ENCODE data around the gene RBFOX2.
"Not testable (repeated sequence)": the region's sequence is repeated elsewhere in the genome, so short reads cannot be mapped to it uniquely, and the experiment has no call there.

The RBFOX2 gene

DNA sequence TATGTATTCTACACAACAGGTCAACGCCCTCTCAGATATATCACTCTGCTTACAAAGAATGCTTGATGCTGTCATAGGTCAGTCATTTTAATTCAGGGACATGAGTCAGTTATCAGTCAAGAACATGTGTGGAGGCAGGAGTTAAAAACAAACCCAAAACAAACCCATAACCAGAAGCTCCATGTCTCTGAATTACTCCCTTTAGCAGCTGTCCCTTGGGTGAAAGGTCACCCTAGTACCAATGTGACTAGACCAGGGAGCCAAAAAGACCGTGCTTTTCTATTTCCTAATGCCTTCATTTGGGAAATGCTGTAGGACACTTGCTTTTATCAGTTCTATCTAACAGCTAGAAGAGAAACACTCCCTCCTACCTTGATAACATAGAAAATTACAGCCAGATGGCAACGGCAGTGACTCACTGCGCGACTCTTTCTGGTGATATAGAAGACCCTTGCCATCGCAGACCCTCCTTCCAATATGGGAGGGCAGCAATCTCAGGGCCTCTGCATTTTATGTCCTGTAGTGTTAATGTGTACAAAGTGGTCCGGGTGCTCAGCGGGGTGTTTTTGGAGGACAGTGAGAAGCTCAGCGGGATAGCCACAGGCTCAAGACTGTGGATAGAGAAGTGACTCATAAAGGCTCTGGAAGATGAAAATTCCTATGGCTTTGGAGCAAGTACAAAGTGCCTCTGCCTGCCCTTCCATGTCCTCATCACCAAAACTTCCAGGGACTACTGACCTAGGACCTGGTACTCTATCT is 286.1 kb downstream of the RBFOX2 start:
- no peaks in the 10 kb centered on the region for H3K27me3 ChIP-seq (replicated peaks; ENCODE audit: control insufficient read depth, insufficient read depth, low read length, poor library complexity, severe bottlenecking)
- no peak overlapping the region for H3K27ac ChIP-seq (ENCODE audit: insufficient read depth, low read length, poor library complexity, severe bottlenecking)
- no peak overlapping the region for H3K4me3 ChIP-seq (ENCODE audit: insufficient read depth, low read depth, low read length, poor library complexity, severe bottlenecking)
- no peaks in the 10 kb centered on the region for H3K9me3 ChIP-seq (ENCODE audit: control insufficient read depth, low read length)
- no peak for DNase-seq
- H3K36me3 ChIP-seq (ENCODE audit: control insufficient read depth, insufficient read depth, low read length), result no peaks in the 10 kb centered on the region
- H3K4me1 ChIP-seq (ENCODE audit: control insufficient read depth, insufficient read depth, low read length, poor library complexity, severe bottlenecking), result no peaks in the 10 kb centered on the region

DNA sequence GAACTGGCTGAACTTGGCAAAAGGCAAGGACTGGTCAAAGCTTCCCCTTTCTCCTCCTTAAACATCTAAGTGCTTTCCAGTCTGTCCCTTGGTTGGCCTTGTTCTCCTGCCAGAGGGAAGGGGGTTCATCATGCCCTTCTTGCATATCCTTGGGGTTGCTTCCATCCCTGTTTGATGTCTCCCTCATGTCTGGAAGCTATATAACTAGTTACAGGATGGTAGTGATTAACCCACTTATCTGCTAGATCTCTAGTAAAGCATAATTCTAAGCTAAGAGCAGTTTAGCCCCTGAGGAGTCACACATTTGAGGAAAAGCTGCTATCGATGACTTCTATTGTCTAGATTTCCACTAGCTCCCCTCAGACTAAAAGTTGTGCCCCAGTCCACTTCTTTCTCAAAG is 288.0 kb downstream of the RBFOX2 start:
- H3K9me3 ChIP-seq (ENCODE audit: control insufficient read depth, low read length), result no peaks in the 10 kb centered on the region

DNA sequence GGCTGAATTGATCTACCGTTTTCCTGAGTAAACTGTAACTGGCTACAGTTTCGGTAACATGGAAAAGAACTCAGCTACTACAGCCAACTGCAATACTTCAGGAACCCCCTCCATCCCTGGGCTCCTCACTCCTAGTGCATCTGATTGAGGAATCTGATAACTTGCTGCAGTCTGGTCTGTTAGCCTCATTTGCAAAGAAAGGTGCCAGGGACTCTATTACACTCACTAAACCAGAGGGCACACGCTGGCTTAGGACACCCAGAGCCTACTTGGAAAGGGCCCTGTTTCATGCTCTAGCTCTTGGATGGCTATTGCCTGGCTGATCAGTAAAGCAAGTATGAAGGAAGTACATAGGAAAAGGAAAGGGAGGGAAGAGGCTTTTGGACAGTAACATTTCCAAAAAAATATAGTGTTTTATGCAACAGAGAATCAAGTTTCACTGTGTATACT is 288.7 kb downstream of the RBFOX2 start:
- Histone ChIP-seq H3K9me3 (ENCODE audit: control insufficient read depth, low read length) (no peaks in the 10 kb centered on the region), H3K4me3 (ENCODE audit: insufficient read depth, low read depth, low read length, poor library complexity, severe bottlenecking) (no peak overlapping the region), H3K36me3 (ENCODE audit: control insufficient read depth, insufficient read depth, low read length) (no peaks in the 10 kb centered on the region), H3K27ac (ENCODE audit: insufficient read depth, low read length, poor library complexity, severe bottlenecking) (no peak overlapping the region), H3K27me3 (replicated peaks; ENCODE audit: control insufficient read depth, insufficient read depth, low read length, poor library complexity, severe bottlenecking) (no peaks in the 10 kb centered on the region), H3K4me1 (ENCODE audit: control insufficient read depth, insufficient read depth, low read length, poor library complexity, severe bottlenecking) (no peaks in the 10 kb centered on the region)
- no peak for DNase-seq

More for the DNA sequence above, 288.0 kb downstream of the RBFOX2 start:
- Histone ChIP-seq H3K36me3 (ENCODE audit: control insufficient read depth, insufficient read depth, low read length) (no peaks in the 10 kb centered on the region), H3K4me3 (ENCODE audit: insufficient read depth, low read depth, low read length, poor library complexity, severe bottlenecking) (no peak overlapping the region), H3K27me3 (replicated peaks; ENCODE audit: control insufficient read depth, insufficient read depth, low read length, poor library complexity, severe bottlenecking) (no peaks in the 10 kb centered on the region), H3K27ac (ENCODE audit: insufficient read depth, low read length, poor library complexity, severe bottlenecking) (no peak overlapping the region), H3K4me1 (ENCODE audit: control insufficient read depth, insufficient read depth, low read length, poor library complexity, severe bottlenecking) (no peaks in the 10 kb centered on the region)
- no peak for DNase-seq

GRCh38 chr22:35739076-35739930 is 289.3 kb downstream of the RBFOX2 start:
- no peak for DNase-seq
- Histone ChIP-seq H3K27me3 (replicated peaks; ENCODE audit: control insufficient read depth, insufficient read depth, low read length, poor library complexity, severe bottlenecking) (no peaks in the 10 kb centered on the region), H3K4me1 (ENCODE audit: control insufficient read depth, insufficient read depth, low read length, poor library complexity, severe bottlenecking) (no peaks in the 10 kb centered on the region), H3K9me3 (ENCODE audit: control insufficient read depth, low read length) (no peaks in the 10 kb centered on the region), H3K4me3 (ENCODE audit: insufficient read depth, low read depth, low read length, poor library complexity, severe bottlenecking) (no peak overlapping the region), H3K27ac (ENCODE audit: insufficient read depth, low read length, poor library complexity, severe bottlenecking) (no peak overlapping the region), H3K36me3 (ENCODE audit: control insufficient read depth, insufficient read depth, low read length) (no peaks in the 10 kb centered on the region)

GRCh38 chr22:35737886-35738285 is 290.7 kb downstream of the RBFOX2 start:
- H3K36me3 ChIP-seq (ENCODE audit: control insufficient read depth, insufficient read depth, low read length); H3K9me3 ChIP-seq (ENCODE audit: control insufficient read depth, low read length); H3K27me3 ChIP-seq (replicated peaks; ENCODE audit: control insufficient read depth, insufficient read depth, low read length, poor library complexity, severe bottlenecking); H3K27ac ChIP-seq (ENCODE audit: insufficient read depth, low read length, poor library complexity, severe bottlenecking); H3K4me1 ChIP-seq (ENCODE audit: control insufficient read depth, insufficient read depth, low read length, poor library complexity, severe bottlenecking); DNase-seq; H3K4me3 ChIP-seq (ENCODE audit: insufficient read depth, low read depth, low read length, poor library complexity, severe bottlenecking): not testable (repeated sequence)

GRCh38 chr22:35736701-35737100 is 291.9 kb downstream of the RBFOX2 start:
- Histone ChIP-seq H3K4me3 (ENCODE audit: insufficient read depth, low read depth, low read length, poor library complexity, severe bottlenecking) (no peak overlapping the region), H3K27ac (ENCODE audit: insufficient read depth, low read length, poor library complexity, severe bottlenecking) (no peak overlapping the region), H3K36me3 (ENCODE audit: control insufficient read depth, insufficient read depth, low read length) (no peaks in the 10 kb centered on the region), H3K4me1 (ENCODE audit: control insufficient read depth, insufficient read depth, low read length, poor library complexity, severe bottlenecking) (no peaks in the 10 kb centered on the region), H3K9me3 (ENCODE audit: control insufficient read depth, low read length) (no peaks in the 10 kb centered on the region), H3K27me3 (replicated peaks; ENCODE audit: control insufficient read depth, insufficient read depth, low read length, poor library complexity, severe bottlenecking) (no peaks in the 10 kb centered on the region)
- no peak for DNase-seq

- no peaks in the 10 kb centered on the region for H3K9me3 ChIP-seq (ENCODE audit: control insufficient read depth, low read length)
- no peaks in the 10 kb centered on the region for H3K4me1 ChIP-seq (ENCODE audit: control insufficient read depth, insufficient read depth, low read length, poor library complexity, severe bottlenecking)
- no peak overlapping the region for H3K4me3 ChIP-seq (ENCODE audit: insufficient read depth, low read depth, low read length, poor library complexity, severe bottlenecking)
- no peaks in the 10 kb centered on the region for H3K36me3 ChIP-seq (ENCODE audit: control insufficient read depth, insufficient read depth, low read length)
- DNase-seq, result no peak
- no peak overlapping the region for H3K27ac ChIP-seq (ENCODE audit: insufficient read depth, low read length, poor library complexity, severe bottlenecking)
- no peaks in the 10 kb centered on the region for H3K27me3 ChIP-seq (replicated peaks; ENCODE audit: control insufficient read depth, insufficient read depth, low read length, poor library complexity, severe bottlenecking)
Observed at GRCh38 chr22:35736166-35736565, 292.5 kb downstream of the RBFOX2 start.

DNA sequence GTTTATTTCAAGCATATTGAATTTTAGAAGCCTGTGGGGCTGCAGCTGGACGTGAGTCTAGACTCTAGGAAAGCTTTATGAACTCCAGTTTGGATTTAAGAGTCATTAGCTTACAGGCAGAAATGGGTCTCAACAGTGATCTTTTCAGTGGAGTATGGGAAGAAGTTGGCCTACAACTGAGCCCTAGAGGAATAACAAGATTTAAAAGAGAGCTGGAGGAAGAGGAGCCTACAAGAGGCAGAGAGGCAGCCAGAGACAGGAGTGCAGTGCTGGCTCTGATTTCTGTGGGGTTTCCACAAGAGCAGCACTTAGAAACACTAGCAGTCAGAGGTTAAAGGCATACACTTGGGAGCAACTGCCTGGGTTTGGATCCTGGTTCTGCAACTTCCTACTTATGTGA is 293.1 kb downstream of the RBFOX2 start:
- H3K36me3 ChIP-seq (ENCODE audit: control insufficient read depth, insufficient read depth, low read length), result no peaks in the 10 kb centered on the region
- no peak overlapping the region for H3K4me3 ChIP-seq (ENCODE audit: insufficient read depth, low read depth, low read length, poor library complexity, severe bottlenecking)
- no peak overlapping the region for H3K27ac ChIP-seq (ENCODE audit: insufficient read depth, low read length, poor library complexity, severe bottlenecking)
- no peaks in the 10 kb centered on the region for H3K4me1 ChIP-seq (ENCODE audit: control insufficient read depth, insufficient read depth, low read length, poor library complexity, severe bottlenecking)
- no peaks in the 10 kb centered on the region for H3K9me3 ChIP-seq (ENCODE audit: control insufficient read depth, low read length)
- no peak for DNase-seq
- H3K27me3 ChIP-seq (replicated peaks; ENCODE audit: control insufficient read depth, insufficient read depth, low read length, poor library complexity, severe bottlenecking), result no peaks in the 10 kb centered on the region

- H3K4me1 ChIP-seq (ENCODE audit: control insufficient read depth, insufficient read depth, low read length, poor library complexity, severe bottlenecking), result no peaks in the 10 kb centered on the region
- DNase-seq, result no peak
- H3K9me3 ChIP-seq (ENCODE audit: control insufficient read depth, low read length), result no peaks in the 10 kb centered on the region
- H3K27me3 ChIP-seq (replicated peaks; ENCODE audit: control insufficient read depth, insufficient read depth, low read length, poor library complexity, severe bottlenecking), result no peaks in the 10 kb centered on the region
- H3K36me3 ChIP-seq (ENCODE audit: control insufficient read depth, insufficient read depth, low read length), result no peaks in the 10 kb centered on the region
- H3K4me3 ChIP-seq (ENCODE audit: insufficient read depth, low read depth, low read length, poor library complexity, severe bottlenecking), result no peak overlapping the region
- H3K27ac ChIP-seq (ENCODE audit: insufficient read depth, low read length, poor library complexity, severe bottlenecking), result no peak overlapping the region
Observed at GRCh38 chr22:35734517-35734827, 294.2 kb downstream of the RBFOX2 start.

DNA sequence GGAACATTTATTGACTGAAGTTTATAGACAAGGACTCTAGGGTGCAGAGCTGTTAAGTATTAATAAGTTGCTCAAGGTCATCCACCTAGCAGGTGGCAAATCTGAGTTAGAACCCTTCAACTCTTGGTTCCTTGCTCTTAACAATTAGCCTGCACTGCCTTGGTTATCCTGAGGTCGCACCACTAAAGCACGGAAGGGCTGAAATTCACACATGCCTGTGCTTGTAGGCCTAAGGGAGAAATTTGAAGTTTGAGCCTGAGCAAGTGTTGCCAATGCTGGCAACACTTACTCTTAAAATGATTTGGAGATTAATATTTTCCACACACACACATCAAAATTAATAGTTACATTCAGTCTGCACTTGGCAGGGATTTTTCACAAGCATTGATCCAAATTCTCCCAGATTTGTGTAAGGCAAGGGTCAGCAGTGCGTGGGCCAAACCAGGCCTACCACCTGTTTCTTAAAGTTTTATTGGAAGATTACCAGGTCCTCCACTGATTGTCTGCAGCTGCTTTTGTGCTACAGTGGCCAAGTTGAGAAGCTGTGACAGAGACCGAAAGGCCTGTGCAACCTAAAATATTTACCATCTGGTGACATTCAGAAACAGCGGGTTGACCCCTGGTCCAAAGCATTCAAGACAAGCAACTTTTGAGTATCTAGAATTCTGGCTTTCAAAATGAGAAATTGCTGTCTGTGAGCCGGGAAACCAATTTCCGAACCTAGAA is 294.7 kb downstream of the RBFOX2 start:
- H3K36me3 ChIP-seq (ENCODE audit: control insufficient read depth, insufficient read depth, low read length), result no peaks in the 10 kb centered on the region
- no peak overlapping the region for H3K27ac ChIP-seq (ENCODE audit: insufficient read depth, low read length, poor library complexity, severe bottlenecking)
- no peaks in the 10 kb centered on the region for H3K4me1 ChIP-seq (ENCODE audit: control insufficient read depth, insufficient read depth, low read length, poor library complexity, severe bottlenecking)
- no peak overlapping the region for H3K4me3 ChIP-seq (ENCODE audit: insufficient read depth, low read depth, low read length, poor library complexity, severe bottlenecking)
- H3K9me3 ChIP-seq (ENCODE audit: control insufficient read depth, low read length), result no peaks in the 10 kb centered on the region
- no peak for DNase-seq
- H3K27me3 ChIP-seq (replicated peaks; ENCODE audit: control insufficient read depth, insufficient read depth, low read length, poor library complexity, severe bottlenecking), result no peaks in the 10 kb centered on the region
